SK-N-SH treated with all-trans-retinoic acid at 6 μM for 48 hours (cell line): Measurements from ENCODE around the gene NR1H3.

Experiments used
- ATAC-seq: fragments of 200-7000 bp; cut with Tn5 transposase; 3 replicates; pipeline ENCODE4 v1.9.1; 2020; ENCODE audit warnings: mild to moderate bottlenecking, moderate library complexity
- ARNTL ChIP-seq: fragments of 450-650 bp; formaldehyde crosslinking; IDR thresholded peaks from 2 replicates; pipeline ENCODE4 v1.5.0; 2020; ENCODE audit warnings: low read depth, mild to moderate bottlenecking, moderate library complexity, borderline replicate concordance
- BACH2 ChIP-seq: fragments of 250-450 bp; sonication (Bioruptor Pico); IDR thresholded peaks from 2 replicates; pipeline ENCODE4 v1.9.0; 2021; ENCODE audit warnings: mild to moderate bottlenecking, borderline replicate concordance
- CSDC2 ChIP-seq: fragments of 250-450 bp; sonication (Bioruptor Pico); IDR thresholded peaks from 2 replicates; pipeline ENCODE4 v1.5.0; 2020; ENCODE audit warnings: mild to moderate bottlenecking, moderate library complexity
- ESRRG ChIP-seq: fragments of 250-450 bp; sonication (Bioruptor Pico); IDR thresholded peaks from 2 replicates; pipeline ENCODE4 v1.6.1; 2021; ENCODE audit warnings: mild to moderate bottlenecking
- GLIS3 ChIP-seq: fragments of 250-450 bp; sonication (Bioruptor Pico); IDR thresholded peaks from 2 replicates; pipeline ENCODE4 v1.5.0; 2020; ENCODE audit warnings: mild to moderate bottlenecking, moderate library complexity
- ISL1 ChIP-seq: fragments of 250-450 bp; sonication (Bioruptor Pico); IDR thresholded peaks from 2 replicates; pipeline ENCODE4 v2.1.2; 2022; ENCODE audit warnings: mild to moderate bottlenecking, moderate library complexity
- OSR1 ChIP-seq: fragments of 250-450 bp; sonication (Bioruptor Pico); IDR thresholded peaks from 2 replicates; pipeline ENCODE4 v1.8.0; 2022; ENCODE audit warnings: moderate library complexity, mild to moderate bottlenecking, inconsistent platforms
- RARB ChIP-seq: fragments of 250-450 bp; sonication (Bioruptor Pico); IDR thresholded peaks from 2 replicates; pipeline ENCODE4 v1.8.0; 2021; ENCODE audit warnings: mild to moderate bottlenecking, moderate library complexity
- SNAI2 ChIP-seq: fragments of 250-450 bp; sonication (Bioruptor Pico); IDR thresholded peaks from 2 replicates; pipeline ENCODE4 v1.5.0; 2020; ENCODE audit warnings: mild to moderate bottlenecking, moderate library complexity
- TCF4 ChIP-seq: fragments of 250-450 bp; sonication (Bioruptor Pico); IDR thresholded peaks from 2 replicates; pipeline ENCODE4 v1.8.0; 2021; ENCODE audit warnings: mild to moderate bottlenecking, moderate library complexity, borderline replicate concordance
- TOX ChIP-seq: fragments of 250-450 bp; sonication (Bioruptor Pico); IDR thresholded peaks from 2 replicates; pipeline ENCODE4 v1.8.0; 2021; ENCODE audit warnings: mild to moderate bottlenecking, moderate library complexity, borderline replicate concordance
- ZC3H10 ChIP-seq: fragments of 250-450 bp; sonication (Bioruptor Pico); IDR thresholded peaks from 2 replicates; pipeline ENCODE4 v1.5.1; 2021; ENCODE audit warnings: mild to moderate bottlenecking, moderate library complexity
- ZFP30 ChIP-seq: fragments of 450-650 bp; formaldehyde crosslinking; IDR thresholded peaks from 2 replicates; pipeline ENCODE4 v1.5.0; 2022; ENCODE audit warnings: mild to moderate bottlenecking, moderate library complexity
- ZNF70 ChIP-seq: fragments of 450-650 bp; formaldehyde crosslinking; IDR thresholded peaks from 2 replicates; pipeline ENCODE4 v1.5.0; 2020; ENCODE audit warnings: mild to moderate bottlenecking, moderate library complexity
- TF ChIP-seq, protein P1 (sequence below): fragments of 250-450 bp; sonication (Bioruptor Pico); IDR thresholded peaks from 2 replicates; pipeline ENCODE4 v1.8.0; 2020; ENCODE audit warnings: mild to moderate bottlenecking, moderate library complexity, borderline replicate concordance
- TF ChIP-seq, protein P2 (sequence below): fragments of 250-450 bp; sonication (Bioruptor Pico); IDR thresholded peaks from 2 replicates; pipeline ENCODE4 v1.5.1; 2020; ENCODE audit warnings: low read depth, mild to moderate bottlenecking, moderate library complexity
- TF ChIP-seq, protein P3 (sequence below): fragments of 250-450 bp; sonication (Bioruptor Pico); IDR thresholded peaks from 2 replicates; pipeline ENCODE4 v1.5.0; 2020; ENCODE audit warnings: mild to moderate bottlenecking, moderate library complexity
- TF ChIP-seq, protein P4 (sequence below): fragments of 250-450 bp; sonication (Bioruptor Pico); IDR thresholded peaks from 2 replicates; pipeline ENCODE4 v1.5.1; 2021; ENCODE audit warnings: mild to moderate bottlenecking, moderate library complexity

Gene NR1H3

DNA sequence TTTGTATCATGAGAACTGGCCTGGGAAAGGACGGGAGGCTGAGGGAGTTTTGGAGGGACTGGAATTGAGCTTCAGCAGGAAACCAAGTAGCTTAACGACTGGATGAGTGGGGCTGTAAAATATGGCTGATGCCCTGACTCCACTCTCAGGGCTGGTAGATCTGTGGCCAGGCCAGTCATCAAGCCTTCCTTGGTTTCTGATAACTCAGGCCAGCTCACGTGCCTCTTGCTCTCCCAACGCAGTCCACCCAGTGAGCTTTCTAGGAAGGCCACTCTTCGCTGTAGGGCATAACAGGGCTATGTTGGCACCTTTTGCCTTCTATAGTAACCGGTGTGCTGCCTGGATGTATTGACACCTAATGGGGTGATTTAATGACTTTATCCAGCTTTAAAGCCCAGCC, 6.3 kb downstream of the NR1H3 start:
- ATAC-seq: no peak
- TF ChIP-seq SNAI2 (CRISPR knock-in tag): no peak

DNA sequence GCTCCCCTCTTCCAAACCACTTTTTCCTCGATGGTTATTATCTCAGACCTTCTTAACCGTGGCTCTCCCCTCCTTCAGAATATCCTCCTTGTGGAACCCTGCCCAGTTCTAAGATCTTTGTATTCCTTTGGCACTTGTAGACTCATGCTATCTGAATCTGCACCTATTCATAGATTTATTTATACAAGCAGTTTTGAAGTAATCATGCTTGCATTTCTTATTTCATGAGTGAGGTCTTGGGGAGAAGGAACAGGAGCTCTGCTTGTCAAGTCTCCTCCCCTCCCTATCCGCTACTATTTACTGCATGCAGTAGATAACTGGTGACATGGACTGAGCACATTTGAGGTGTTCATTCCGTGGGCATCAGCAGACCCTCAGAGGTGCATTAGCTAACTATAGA, 6.7 kb downstream of the NR1H3 start:
- ATAC-seq: no peak
- TF ChIP-seq TOX (CRISPR knock-in tag) (no peak), ESRRG (CRISPR knock-in tag) (no peak), BACH2 (CRISPR knock-in tag) (no peak), ZC3H10 (CRISPR knock-in tag) (no peak), ZNF70 (no peak), SNAI2 (CRISPR knock-in tag) (no peak), ZFP30 (CRISPR knock-in tag) (no peak), RARB (no peak), ISL1 (CRISPR knock-in tag) (no peak), OSR1 (no peak)
- TF ChIP-seq, protein P1, sequence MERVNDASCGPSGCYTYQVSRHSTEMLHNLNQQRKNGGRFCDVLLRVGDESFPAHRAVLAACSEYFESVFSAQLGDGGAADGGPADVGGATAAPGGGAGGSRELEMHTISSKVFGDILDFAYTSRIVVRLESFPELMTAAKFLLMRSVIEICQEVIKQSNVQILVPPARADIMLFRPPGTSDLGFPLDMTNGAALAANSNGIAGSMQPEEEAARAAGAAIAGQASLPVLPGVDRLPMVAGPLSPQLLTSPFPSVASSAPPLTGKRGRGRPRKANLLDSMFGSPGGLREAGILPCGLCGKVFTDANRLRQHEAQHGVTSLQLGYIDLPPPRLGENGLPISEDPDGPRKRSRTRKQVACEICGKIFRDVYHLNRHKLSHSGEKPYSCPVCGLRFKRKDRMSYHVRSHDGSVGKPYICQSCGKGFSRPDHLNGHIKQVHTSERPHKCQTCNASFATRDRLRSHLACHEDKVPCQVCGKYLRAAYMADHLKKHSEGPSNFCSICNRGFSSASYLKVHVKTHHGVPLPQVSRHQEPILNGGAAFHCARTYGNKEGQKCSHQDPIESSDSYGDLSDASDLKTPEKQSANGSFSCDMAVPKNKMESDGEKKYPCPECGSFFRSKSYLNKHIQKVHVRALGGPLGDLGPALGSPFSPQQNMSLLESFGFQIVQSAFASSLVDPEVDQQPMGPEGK: no peak
- TF ChIP-seq, protein P2, sequence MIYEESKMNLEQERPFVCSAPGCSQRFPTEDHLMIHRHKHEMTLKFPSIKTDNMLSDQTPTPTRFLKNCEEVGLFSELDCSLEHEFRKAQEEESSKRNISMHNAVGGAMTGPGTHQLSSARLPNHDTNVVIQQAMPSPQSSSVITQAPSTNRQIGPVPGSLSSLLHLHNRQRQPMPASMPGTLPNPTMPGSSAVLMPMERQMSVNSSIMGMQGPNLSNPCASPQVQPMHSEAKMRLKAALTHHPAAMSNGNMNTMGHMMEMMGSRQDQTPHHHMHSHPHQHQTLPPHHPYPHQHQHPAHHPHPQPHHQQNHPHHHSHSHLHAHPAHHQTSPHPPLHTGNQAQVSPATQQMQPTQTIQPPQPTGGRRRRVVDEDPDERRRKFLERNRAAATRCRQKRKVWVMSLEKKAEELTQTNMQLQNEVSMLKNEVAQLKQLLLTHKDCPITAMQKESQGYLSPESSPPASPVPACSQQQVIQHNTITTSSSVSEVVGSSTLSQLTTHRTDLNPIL (CRISPR knock-in tag): no peak
- TF ChIP-seq, protein P3, sequence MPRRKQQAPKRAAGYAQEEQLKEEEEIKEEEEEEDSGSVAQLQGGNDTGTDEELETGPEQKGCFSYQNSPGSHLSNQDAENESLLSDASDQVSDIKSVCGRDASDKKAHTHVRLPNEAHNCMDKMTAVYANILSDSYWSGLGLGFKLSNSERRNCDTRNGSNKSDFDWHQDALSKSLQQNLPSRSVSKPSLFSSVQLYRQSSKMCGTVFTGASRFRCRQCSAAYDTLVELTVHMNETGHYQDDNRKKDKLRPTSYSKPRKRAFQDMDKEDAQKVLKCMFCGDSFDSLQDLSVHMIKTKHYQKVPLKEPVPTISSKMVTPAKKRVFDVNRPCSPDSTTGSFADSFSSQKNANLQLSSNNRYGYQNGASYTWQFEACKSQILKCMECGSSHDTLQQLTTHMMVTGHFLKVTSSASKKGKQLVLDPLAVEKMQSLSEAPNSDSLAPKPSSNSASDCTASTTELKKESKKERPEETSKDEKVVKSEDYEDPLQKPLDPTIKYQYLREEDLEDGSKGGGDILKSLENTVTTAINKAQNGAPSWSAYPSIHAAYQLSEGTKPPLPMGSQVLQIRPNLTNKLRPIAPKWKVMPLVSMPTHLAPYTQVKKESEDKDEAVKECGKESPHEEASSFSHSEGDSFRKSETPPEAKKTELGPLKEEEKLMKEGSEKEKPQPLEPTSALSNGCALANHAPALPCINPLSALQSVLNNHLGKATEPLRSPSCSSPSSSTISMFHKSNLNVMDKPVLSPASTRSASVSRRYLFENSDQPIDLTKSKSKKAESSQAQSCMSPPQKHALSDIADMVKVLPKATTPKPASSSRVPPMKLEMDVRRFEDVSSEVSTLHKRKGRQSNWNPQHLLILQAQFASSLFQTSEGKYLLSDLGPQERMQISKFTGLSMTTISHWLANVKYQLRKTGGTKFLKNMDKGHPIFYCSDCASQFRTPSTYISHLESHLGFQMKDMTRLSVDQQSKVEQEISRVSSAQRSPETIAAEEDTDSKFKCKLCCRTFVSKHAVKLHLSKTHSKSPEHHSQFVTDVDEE (CRISPR knock-in tag): no peak
- TF ChIP-seq, protein P4, sequence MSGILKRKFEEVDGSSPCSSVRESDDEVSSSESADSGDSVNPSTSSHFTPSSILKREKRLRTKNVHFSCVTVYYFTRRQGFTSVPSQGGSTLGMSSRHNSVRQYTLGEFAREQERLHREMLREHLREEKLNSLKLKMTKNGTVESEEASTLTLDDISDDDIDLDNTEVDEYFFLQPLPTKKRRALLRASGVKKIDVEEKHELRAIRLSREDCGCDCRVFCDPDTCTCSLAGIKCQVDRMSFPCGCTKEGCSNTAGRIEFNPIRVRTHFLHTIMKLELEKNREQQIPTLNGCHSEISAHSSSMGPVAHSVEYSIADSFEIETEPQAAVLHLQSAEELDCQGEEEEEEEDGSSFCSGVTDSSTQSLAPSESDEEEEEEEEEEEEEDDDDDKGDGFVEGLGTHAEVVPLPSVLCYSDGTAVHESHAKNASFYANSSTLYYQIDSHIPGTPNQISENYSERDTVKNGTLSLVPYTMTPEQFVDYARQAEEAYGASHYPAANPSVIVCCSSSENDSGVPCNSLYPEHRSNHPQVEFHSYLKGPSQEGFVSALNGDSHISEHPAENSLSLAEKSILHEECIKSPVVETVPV (CRISPR knock-in tag): no peak
- TF ChIP-seq, all 23 proteins: peak for 0

DNA sequence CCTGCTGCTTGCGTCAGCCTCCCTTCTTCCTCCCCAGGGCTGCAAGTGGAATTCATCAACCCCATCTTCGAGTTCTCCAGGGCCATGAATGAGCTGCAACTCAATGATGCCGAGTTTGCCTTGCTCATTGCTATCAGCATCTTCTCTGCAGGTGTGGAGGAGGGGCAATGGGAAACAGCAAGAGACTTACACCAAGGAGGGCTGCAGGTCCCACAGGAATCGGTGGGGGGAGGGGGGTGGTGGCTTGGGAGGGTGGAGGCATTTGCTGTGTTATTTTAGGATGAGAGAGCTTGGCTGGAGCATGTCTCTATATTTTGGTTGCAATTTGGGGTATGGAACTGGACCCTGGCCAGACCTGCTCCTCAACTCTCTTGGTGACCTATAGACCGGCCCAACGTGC, 10.1 kb downstream of the NR1H3 start:
- TF ChIP-seq TCF4: no peak
- TF ChIP-seq SNAI2 (CRISPR knock-in tag): no peak
- TF ChIP-seq CSDC2 (CRISPR knock-in tag): no peak
- TF ChIP-seq ESRRG (CRISPR knock-in tag): no peak
- no peak for TF ChIP-seq TOX (CRISPR knock-in tag)
- ATAC-seq: no peak

DNA sequence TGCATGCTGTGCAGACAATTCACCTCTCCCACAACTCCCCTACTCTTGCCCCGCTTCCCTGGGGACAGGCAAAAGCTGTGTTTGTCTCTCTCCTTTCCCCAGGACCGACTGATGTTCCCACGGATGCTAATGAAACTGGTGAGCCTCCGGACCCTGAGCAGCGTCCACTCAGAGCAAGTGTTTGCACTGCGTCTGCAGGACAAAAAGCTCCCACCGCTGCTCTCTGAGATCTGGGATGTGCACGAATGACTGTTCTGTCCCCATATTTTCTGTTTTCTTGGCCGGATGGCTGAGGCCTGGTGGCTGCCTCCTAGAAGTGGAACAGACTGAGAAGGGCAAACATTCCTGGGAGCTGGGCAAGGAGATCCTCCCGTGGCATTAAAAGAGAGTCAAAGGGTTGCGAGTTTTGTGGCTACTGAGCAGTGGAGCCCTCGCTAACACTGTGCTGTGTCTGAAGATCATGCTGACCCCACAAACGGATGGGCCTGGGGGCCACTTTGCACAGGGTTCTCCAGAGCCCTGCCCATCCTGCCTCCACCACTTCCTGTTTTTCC, 10.7 kb downstream of the NR1H3 start:
- TF ChIP-seq GLIS3 (CRISPR knock-in tag) (no peak), ARNTL (CRISPR knock-in tag) (no peak), ISL1 (CRISPR knock-in tag) (no peak)
- TF ChIP-seq, protein P2 (CRISPR knock-in tag): no peak
- ATAC-seq: no peak
